K562 (cell line): ENCODE results near the gene TMEM200B. TPM values are rescaled to one million over a fixed set of nuclear protein-coding genes. Genes with fewer than 3 reads are reported as not detected.

ENCODE experiments used
- BACH1 ChIP-seq: fragments of 200-800 bp; sonication (Bioruptor generic); IDR thresholded peaks from 2 replicates; pipeline ENCODE4 v1.6.1; 2016; ENCODE audit warnings: missing genetic modification characterization, missing compliant biosample characterization
- E2F5 ChIP-seq: sonication (generic); formaldehyde crosslinking; IDR thresholded peaks from 2 replicates; pipeline ENCODE4 v1.8.0; 2022; ENCODE audit warnings: mild to moderate bottlenecking, missing genetic modification reagents
- E4F1 ChIP-seq: fragments of 250-450 bp; sonication (Bioruptor Pico); IDR thresholded peaks from 2 replicates; pipeline ENCODE4 v1.5.0; 2021; ENCODE audit warnings: mild to moderate bottlenecking, borderline replicate concordance
- FOXA3 ChIP-seq, 2 experiments: fragments of 450-650 bp in 1 of 2; sonication (generic) in 1 of 2; formaldehyde crosslinking; IDR thresholded peaks in 1 of 2; conservative IDR thresholded peaks in 1 of 2; 2 replicates each; pipeline versions ENCODE4 v1.4.0 to v1.8.0; 2020 to 2022; ENCODE audit warnings: mild to moderate bottlenecking in 2 of 2, missing genetic modification reagents in 1 of 2
- FOXP1 ChIP-seq: sonication (generic); formaldehyde crosslinking; IDR thresholded peaks from 2 replicates; pipeline ENCODE4 v1.8.0; 2022; ENCODE audit warnings: mild to moderate bottlenecking, missing genetic modification reagents
- GABPA ChIP-seq: fragments of 200-800 bp; sonication (Bioruptor generic); conservative IDR thresholded peaks from 2 replicates; pipeline ENCODE4 v1.6.1; 2016; ENCODE audit warnings: low read depth, missing genetic modification characterization, missing compliant biosample characterization
- ILF3 ChIP-seq: fragments of 450-650 bp; IDR thresholded peaks from 2 replicates; pipeline ENCODE4 v1.6.1; 2018; ENCODE audit warnings: antibody characterized with exemption, mild to moderate bottlenecking, moderate library complexity, borderline replicate concordance
- MAZ ChIP-seq, 2 experiments: fragments of 450-650 bp in 1 of 2; sonication (generic) in 1 of 2; formaldehyde crosslinking; IDR thresholded peaks in 1 of 2; conservative IDR thresholded peaks in 1 of 2; 2 replicates each; pipeline versions ENCODE4 v1.4.0 to v1.5.0; 2020; ENCODE audit warnings: mild to moderate bottlenecking in 1 of 2, missing genetic modification reagents in 1 of 2
- NFXL1 ChIP-seq: fragments of 450-650 bp; formaldehyde crosslinking; IDR thresholded peaks from 2 replicates; pipeline ENCODE4 v1.4.0; 2021; ENCODE audit warnings: mild to moderate bottlenecking
- TSHZ1 ChIP-seq: fragments of 250-450 bp; sonication (Bioruptor Pico); IDR thresholded peaks from 2 replicates; pipeline ENCODE4 v1.4.0; 2020; ENCODE audit warnings: mild to moderate bottlenecking, moderate library complexity
- ZKSCAN1 ChIP-seq: fragments of 150-350 bp; IDR thresholded peaks from 2 replicates; pipeline ENCODE4 v1.6.1; 2016; ENCODE audit warnings: low read depth, low read length
- polyA plus RNA-seq, 8 experiments: library from polyadenylated mRNA; depleted of rRNA in 4 of 8; stranded (reverse) in 5 of 8; unstranded in 3 of 8; fragments of >200 nt; fragmentation: Nextera tagmentation in 2 of 8; fragmentation: Illumina TruSeq in 1 of 8; extraction: Ambion mirVana in 2 of 8; extraction: Trizol in 1 of 8; gene quantifications; 2 replicates each; pipeline versions ENCODE4 v1.2.1 to v1.2.3, GENCODE V29; 2011 to 2014; ENCODE audit warnings: inconsistent platforms in 1 of 8, missing spikeins in 1 of 8
- total RNA-seq, 7 experiments: library from RNA; depleted of rRNA in 6 of 7; stranded (reverse); fragments of >200 nt in 6 of 7; fragmentation: Illumina TruSeq in 2 of 7; extraction: Trizol in 2 of 7; gene quantifications; 2 replicates each; pipeline versions ENCODE4 v1.2.1 to v1.2.3, GENCODE V29; 2011 to 2021; ENCODE audit warnings: low replicate concordance in 1 of 7
- TF ChIP-seq, protein P1 (sequence below): fragments of 250-450 bp; sonication (Bioruptor Pico); IDR thresholded peaks from 2 replicates; pipeline ENCODE4 v1.5.0; 2021
- TF ChIP-seq, protein P2 (sequence below): sonication (generic); formaldehyde crosslinking; IDR thresholded peaks from 2 replicates; pipeline ENCODE4 v1.8.0; 2022; ENCODE audit warnings: mild to moderate bottlenecking, missing genetic modification reagents

The TMEM200B gene
- total and polyA plus RNA-seq, 9 of the 15 experiments (the other 6 are each of a cell fraction or from before 2014, with no cell fraction given) = 0.04 to 0.35 (median 0.10) TPM; not detected in 1

GRCh38 chr1:29124366-29125236 is 898 bp upstream of the TMEM200B start (continued):
- no peak for TF ChIP-seq E4F1
- TF ChIP-seq ZKSCAN1 = no peak
- no peak for TF ChIP-seq E2F5 (CRISPR knock-in tag)
- TF ChIP-seq FOXP1 (CRISPR knock-in tag) = no peak
- TF ChIP-seq TSHZ1 (CRISPR knock-in tag) = no peak
- TF ChIP-seq NFXL1 = no peak
- peak; percentile 60 for TF ChIP-seq GABPA (tag)
- TF ChIP-seq, protein P1, sequence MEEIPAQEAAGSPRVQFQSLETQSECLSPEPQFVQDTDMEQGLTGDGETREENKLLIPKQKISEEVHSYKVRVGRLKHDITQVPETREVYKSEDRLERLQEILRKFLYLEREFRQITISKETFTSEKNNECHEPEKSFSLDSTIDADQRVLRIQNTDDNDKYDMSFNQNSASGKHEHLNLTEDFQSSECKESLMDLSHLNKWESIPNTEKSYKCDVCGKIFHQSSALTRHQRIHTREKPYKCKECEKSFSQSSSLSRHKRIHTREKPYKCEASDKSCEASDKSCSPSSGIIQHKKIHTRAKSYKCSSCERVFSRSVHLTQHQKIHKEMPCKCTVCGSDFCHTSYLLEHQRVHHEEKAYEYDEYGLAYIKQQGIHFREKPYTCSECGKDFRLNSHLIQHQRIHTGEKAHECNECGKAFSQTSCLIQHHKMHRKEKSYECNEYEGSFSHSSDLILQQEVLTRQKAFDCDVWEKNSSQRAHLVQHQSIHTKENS = no peak
- TF ChIP-seq FOXA3 (CRISPR knock-in tag; conservative IDR thresholded peaks at IDR 0.05 in 1 of 2, IDR thresholded peaks at IDR 0.05 in 1 of 2) = no peak
- TF ChIP-seq, protein P2, sequence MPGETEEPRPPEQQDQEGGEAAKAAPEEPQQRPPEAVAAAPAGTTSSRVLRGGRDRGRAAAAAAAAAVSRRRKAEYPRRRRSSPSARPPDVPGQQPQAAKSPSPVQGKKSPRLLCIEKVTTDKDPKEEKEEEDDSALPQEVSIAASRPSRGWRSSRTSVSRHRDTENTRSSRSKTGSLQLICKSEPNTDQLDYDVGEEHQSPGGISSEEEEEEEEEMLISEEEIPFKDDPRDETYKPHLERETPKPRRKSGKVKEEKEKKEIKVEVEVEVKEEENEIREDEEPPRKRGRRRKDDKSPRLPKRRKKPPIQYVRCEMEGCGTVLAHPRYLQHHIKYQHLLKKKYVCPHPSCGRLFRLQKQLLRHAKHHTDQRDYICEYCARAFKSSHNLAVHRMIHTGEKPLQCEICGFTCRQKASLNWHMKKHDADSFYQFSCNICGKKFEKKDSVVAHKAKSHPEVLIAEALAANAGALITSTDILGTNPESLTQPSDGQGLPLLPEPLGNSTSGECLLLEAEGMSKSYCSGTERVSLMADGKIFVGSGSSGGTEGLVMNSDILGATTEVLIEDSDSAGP (CRISPR knock-in tag) = no peak
- no peak for TF ChIP-seq ILF3
- no peak for TF ChIP-seq BACH1 (tag)
- TF ChIP-seq MAZ (CRISPR knock-in tag; conservative IDR thresholded peaks at IDR 0.05 in 1 of 2, IDR thresholded peaks at IDR 0.05 in 1 of 2) = peak; percentile 84 to 90
